ENCODE results near the gene CMPK1. TPM values are rescaled to one million over a fixed set of nuclear protein-coding genes. Genes with fewer than 3 reads are reported as not detected.

CMPK1 gene
- total RNA-seq, 1 donor from 2014 or later = 127 TPM

GRCh38 chr1:47399138-47399845 lies 65.7 kb downstream of the CMPK1 start:
- intact Hi-C loops (cut with DNase I) = no loop called here
- no peaks in the 10 kb centered on the region for H3K36me3 ChIP-seq
- H3K9me3 ChIP-seq = no peaks in the 10 kb centered on the region
- no peak for ATAC-seq
- no peak overlapping the region for H3K4me3 ChIP-seq
- DNase-seq = no peak
- H3K4me1 ChIP-seq = no peaks in the 10 kb centered on the region
- peaks cover 6% of the 10 kb centered on the region for H3K27me3 ChIP-seq
- no peak for TF ChIP-seq CTCF (IDR thresholded peaks at IDR 0.05)
- H3K27ac ChIP-seq = no peak overlapping the region

GRCh38 chr1:47399846-47400155 lies 66.2 kb downstream of the CMPK1 start:
- Histone ChIP-seq H3K27me3 (peaks cover 6% of the 10 kb centered on the region), H3K27ac (no peak overlapping the region), H3K4me3 (no peak overlapping the region), H3K4me1 (no peaks in the 10 kb centered on the region), H3K9me3 (no peaks in the 10 kb centered on the region), H3K36me3 (no peaks in the 10 kb centered on the region)
- no peak for ATAC-seq
- intact Hi-C loops (cut with DNase I) = no loop called here
- TF ChIP-seq CTCF (IDR thresholded peaks at IDR 0.05) = no peak
- DNase-seq = no peak

GRCh38 chr1:47401761-47402160 lies 68.2 kb downstream of the CMPK1 start:
- intact Hi-C loops (cut with DNase I) = no loop called here
- TF ChIP-seq CTCF (IDR thresholded peaks at IDR 0.05) = no peak
- H3K4me3 ChIP-seq = no peak overlapping the region
- no peaks in the 10 kb centered on the region for H3K36me3 ChIP-seq
- ATAC-seq = peak; percentile 53
- no peaks in the 10 kb centered on the region for H3K9me3 ChIP-seq
- peaks cover 6% of the 10 kb centered on the region for H3K27me3 ChIP-seq
- H3K4me1 ChIP-seq = no peaks in the 10 kb centered on the region
- H3K27ac ChIP-seq = no peak overlapping the region
- no peak for DNase-seq

GRCh38 chr1:47402591-47402990 lies 69.0 kb downstream of the CMPK1 start:
- no peak for DNase-seq
- ATAC-seq = no peak
- H3K9me3 ChIP-seq = no peaks in the 10 kb centered on the region
- no peaks in the 10 kb centered on the region for H3K4me1 ChIP-seq
- no peak overlapping the region for H3K4me3 ChIP-seq
- TF ChIP-seq CTCF (IDR thresholded peaks at IDR 0.05) = no peak
- H3K27me3 ChIP-seq = peaks cover 6% of the 10 kb centered on the region
- intact Hi-C loops (cut with DNase I) = no loop called here
- no peaks in the 10 kb centered on the region for H3K36me3 ChIP-seq
- H3K27ac ChIP-seq = no peak overlapping the region

- Histone ChIP-seq H3K36me3 (no peaks in the 10 kb centered on the region), H3K9me3 (no peaks in the 10 kb centered on the region), H3K27ac (no peak overlapping the region), H3K4me3 (no peak overlapping the region), H3K27me3 (peaks cover 1% of the 10 kb centered on the region), H3K4me1 (no peaks in the 10 kb centered on the region)
- no peak for TF ChIP-seq CTCF (IDR thresholded peaks at IDR 0.05)
- DNase-seq (no peak), ATAC-seq (no peak)
- intact Hi-C loops (cut with DNase I) = no loop called here
These were observed 69.8 kb downstream of the CMPK1 start for GRCh38 chr1:47403321-47403910.

All from upper lobe of right lung (tissue), 1 donor.